WERI-Rb-1 (cell line): Measurements from ENCODE around the gene CCDC174.

Experiments used
- DNase-seq: peaks from one replicate; pipeline ENCODE4 v3.0.0-alpha.2; 2020
- H3K27ac ChIP-seq: fragments of 250-450 bp; sonication (Bioruptor Pico); 2 replicates; pipeline ENCODE4 v1.5.1; 2020; ENCODE audit warnings: mild to moderate bottlenecking, moderate library complexity
- H3K27me3 ChIP-seq: fragments of 250-450 bp; sonication (Bioruptor Pico); 2 replicates; pipeline ENCODE4 v1.5.1; 2021; ENCODE audit warnings: mild to moderate bottlenecking, low read depth, moderate library complexity; ENCODE audit not compliant: insufficient read depth, severe bottlenecking
- H3K36me3 ChIP-seq: fragments of 250-450 bp; sonication (Bioruptor Pico); 2 replicates; pipeline ENCODE4 v1.5.1; 2020; ENCODE audit warnings: mild to moderate bottlenecking, moderate library complexity
- H3K4me3 ChIP-seq: 2 replicates; pipeline ENCODE4 v1.5.1; 2011; ENCODE audit warnings: low read depth, mild to moderate bottlenecking, control low read depth, low read length
- H3K9me3 ChIP-seq: fragments of 250-450 bp; sonication (Bioruptor Pico); 2 replicates; pipeline ENCODE4 v1.5.1; 2021; ENCODE audit warnings: mild to moderate bottlenecking, moderate library complexity; ENCODE audit not compliant: severe bottlenecking
- CTCF ChIP-seq: IDR thresholded peaks from 2 replicates; pipeline ENCODE4 v1.5.1; 2011; ENCODE audit warnings: low read depth, mild to moderate bottlenecking, control low read depth, inconsistent platforms, low read length

Gene CCDC174

GRCh38 chr3:14630404-14631100 lies 21.0 kb upstream of the CCDC174 start:
- DNase-seq = no peak
- Histone ChIP-seq H3K4me3 (no peak overlapping the region), H3K36me3 (no peaks in the 10 kb centered on the region), H3K9me3 (peaks cover 15% of the 10 kb centered on the region), H3K27ac (no peak overlapping the region), H3K27me3 (no peaks in the 10 kb centered on the region)
- no peak for TF ChIP-seq CTCF

- H3K27ac ChIP-seq = no peak overlapping the region
- no peak for DNase-seq
- no peak for TF ChIP-seq CTCF
- no peaks in the 10 kb centered on the region for H3K36me3 ChIP-seq
- peaks cover 15% of the 10 kb centered on the region for H3K9me3 ChIP-seq
- H3K27me3 ChIP-seq = no peaks in the 10 kb centered on the region
- no peak overlapping the region for H3K4me3 ChIP-seq
Measured at GRCh38 chr3:14631101-14631497, 20.5 kb upstream of the CCDC174 start.

- Histone ChIP-seq H3K27me3 (peaks cover 2% of the 10 kb centered on the region), H3K9me3 (peaks cover 15% of the 10 kb centered on the region), H3K27ac (no peak overlapping the region), H3K36me3 (no peaks in the 10 kb centered on the region), H3K4me3 (no peak overlapping the region)
- no peak for DNase-seq
- no peak for TF ChIP-seq CTCF
Measured at GRCh38 chr3:14631687-14632441, 19.7 kb upstream of the CCDC174 start.

- Histone ChIP-seq H3K27me3 (peaks cover 3% of the 10 kb centered on the region), H3K9me3 (peaks cover 15% of the 10 kb centered on the region), H3K36me3 (no peaks in the 10 kb centered on the region), H3K27ac (no peak overlapping the region), H3K4me3 (no peak overlapping the region)
- TF ChIP-seq CTCF = no peak
- no peak for DNase-seq
Measured at GRCh38 chr3:14632442-14632930, 19.1 kb upstream of the CCDC174 start.

GRCh38 chr3:14633417-14633816 lies 18.1 kb upstream of the CCDC174 start:
- no peak overlapping the region for H3K4me3 ChIP-seq
- H3K27ac ChIP-seq = no peak overlapping the region
- no peak for DNase-seq
- peaks cover 8% of the 10 kb centered on the region for H3K9me3 ChIP-seq
- TF ChIP-seq CTCF = no peak
- peaks cover 3% of the 10 kb centered on the region for H3K27me3 ChIP-seq
- H3K36me3 ChIP-seq = no peaks in the 10 kb centered on the region
